Adipocyte (in vitro differentiated cells): ENCODE measurements around the gene TGFB1I1.

ENCODE experiments used
- DNase-seq: peaks from one replicate; pipeline ENCODE4 v3.0.0-alpha.2; 2015; ENCODE audit warnings: low read depth
- H3K27me3 ChIP-seq: replicated peaks from 2 replicates; pipeline ENCODE4 v1.7.0; 2013; ENCODE audit warnings: mild to moderate bottlenecking, low read length, moderate library complexity; ENCODE audit not compliant: control insufficient read depth, insufficient read depth
- H3K36me3 ChIP-seq: 2 replicates; pipeline ENCODE4 v1.7.0; 2013; ENCODE audit warnings: low read length, mild to moderate bottlenecking, moderate library complexity; ENCODE audit not compliant: control insufficient read depth, insufficient read depth, severe bottlenecking
- H3K4me1 ChIP-seq: 2 replicates; pipeline ENCODE4 v1.7.0; 2013; ENCODE audit warnings: mild to moderate bottlenecking, low read length, moderate library complexity; ENCODE audit not compliant: control insufficient read depth, insufficient read depth
- H3K4me3 ChIP-seq: 2 replicates; pipeline ENCODE4 v1.7.0; 2013; ENCODE audit warnings: mild to moderate bottlenecking, low read length, moderate library complexity
- H3K9ac ChIP-seq: 2 replicates; pipeline ENCODE4 v1.7.0; 2013; ENCODE audit warnings: mild to moderate bottlenecking, low read length, moderate library complexity
- H3K9me3 ChIP-seq: 2 replicates; pipeline ENCODE4 v1.7.0; 2013; ENCODE audit warnings: mild to moderate bottlenecking, low read length, moderate library complexity; ENCODE audit not compliant: control insufficient read depth

The TGFB1I1 gene

DNA sequence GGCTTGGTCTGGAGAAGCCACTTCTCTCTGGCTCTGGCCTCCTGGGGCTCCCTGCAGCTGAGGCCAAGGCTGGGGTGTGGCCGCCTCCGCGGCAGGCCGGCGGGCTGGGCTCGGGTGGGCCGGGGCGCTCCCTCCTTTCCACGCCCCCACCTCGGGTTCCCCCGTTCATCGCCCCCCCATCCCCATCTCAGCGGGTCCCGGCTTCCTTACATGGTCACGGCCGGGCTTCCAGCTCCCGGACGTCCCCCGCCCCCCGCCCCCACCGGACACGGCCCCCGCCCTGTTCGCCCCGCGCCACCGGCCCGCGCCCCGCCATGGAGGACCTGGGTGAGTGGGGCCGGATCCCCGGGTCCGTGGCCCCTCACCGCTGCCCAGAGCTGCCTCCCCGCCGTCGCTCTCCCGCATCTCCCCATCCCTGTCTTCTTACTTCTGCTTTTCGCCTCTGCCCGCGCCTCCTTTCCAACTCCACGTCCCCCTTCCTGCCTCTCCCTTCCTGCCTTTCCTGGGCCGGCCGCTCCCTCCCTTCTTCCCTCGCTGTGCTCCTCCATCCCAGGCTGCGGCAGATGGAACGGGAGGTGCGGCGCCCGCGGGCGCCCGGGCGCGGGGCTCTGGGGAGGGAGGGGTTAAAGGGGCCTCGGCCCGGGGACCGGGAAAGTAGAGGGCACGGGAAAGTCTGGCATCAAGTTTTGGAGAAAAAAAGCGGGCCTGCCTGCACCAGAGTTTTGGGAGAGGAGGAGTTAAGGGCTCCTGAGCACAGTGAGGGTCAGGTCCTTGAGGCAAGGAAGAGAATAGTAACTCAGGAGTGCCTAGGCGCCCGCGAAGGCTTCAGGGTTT is at the start of gene TGFB1I1:
Gene TGFB1I1, plus strand, starts transcription at position 278 of the 834 bp plus-strand sequence. Its CDS starts 37 bp downstream, at position 315.
- Histone ChIP-seq H3K9me3 (no peaks in the 10 kb centered on the region), H3K4me1 (peaks cover 27% of the 10 kb centered on the region), H3K9ac (peak within 1 kb of the TSS; percentile 94), H3K27me3 (no peaks in the 10 kb centered on the region), H3K36me3 (peaks cover 14% of the 10 kb centered on the region), H3K4me3 (peak within 1 kb of the TSS; percentile 87)
- peak; percentile 90 for DNase-seq

DNA sequence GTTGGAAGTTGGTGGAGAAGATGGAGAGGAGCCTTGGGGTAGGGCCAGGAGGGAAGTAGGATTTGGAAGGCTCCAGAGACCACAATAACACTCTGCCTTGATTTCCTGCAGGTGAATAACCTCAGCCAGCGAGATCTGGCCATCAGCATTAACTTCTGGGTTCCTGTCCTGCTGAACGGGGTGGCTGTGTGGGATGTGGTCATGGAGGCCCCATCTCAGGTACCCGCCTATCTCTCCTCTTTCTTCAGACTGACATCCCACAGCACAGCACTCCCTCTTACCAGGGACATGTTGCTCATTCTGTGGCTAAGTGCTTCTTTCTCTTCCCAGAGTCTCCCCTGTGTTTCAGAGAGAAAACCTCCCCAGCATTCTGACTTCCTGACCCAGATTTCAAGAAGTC is 48.7 kb upstream of the TGFB1I1 start:
- Histone ChIP-seq H3K4me1 (peaks cover 4% of the 10 kb centered on the region), H3K36me3 (no peaks in the 10 kb centered on the region), H3K4me3 (no peak overlapping the region), H3K9me3 (peaks cover 39% of the 10 kb centered on the region), H3K9ac (no peak overlapping the region), H3K27me3 (peaks cover 25% of the 10 kb centered on the region)
- DNase-seq = no peak

- Histone ChIP-seq H3K4me3 (no peak overlapping the region), H3K36me3 (no peaks in the 10 kb centered on the region), H3K4me1 (peaks cover 4% of the 10 kb centered on the region), H3K9me3 (peaks cover 39% of the 10 kb centered on the region), H3K9ac (no peak overlapping the region), H3K27me3 (peaks cover 25% of the 10 kb centered on the region)
- no peak for DNase-seq
Observed at GRCh38 chr16:31423801-31424200, 48.2 kb upstream of the TGFB1I1 start.

GRCh38 chr16:31427441-31428278 is 44.3 kb upstream of the TGFB1I1 start:
- H3K4me1 ChIP-seq = peaks cover 4% of the 10 kb centered on the region
- peak overlapping the region; percentile 66 for H3K4me3 ChIP-seq
- no peaks in the 10 kb centered on the region for H3K36me3 ChIP-seq
- H3K9me3 ChIP-seq = peaks cover 15% of the 10 kb centered on the region
- peaks cover 20% of the 10 kb centered on the region for H3K27me3 ChIP-seq
- no peak for DNase-seq
- H3K9ac ChIP-seq = no peak overlapping the region

DNA sequence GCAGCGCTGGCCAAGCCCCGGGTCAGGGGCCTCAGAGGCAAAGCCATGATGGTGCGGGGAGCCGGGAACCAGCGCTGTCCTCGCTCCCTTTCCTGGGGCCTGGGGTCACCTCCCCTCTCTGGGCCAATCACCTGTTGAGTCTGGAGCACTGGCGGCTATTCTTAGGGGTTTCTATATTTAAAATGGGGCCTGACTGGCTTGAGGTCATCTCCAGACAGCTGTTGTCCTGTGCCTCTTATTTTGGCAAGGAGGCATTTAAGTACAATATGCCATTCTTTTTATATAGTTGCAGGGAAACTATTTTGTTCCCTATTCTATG is 43.7 kb upstream of the TGFB1I1 start, which contains the start of gene COX6A2:
Gene COX6A2, minus strand, starts transcription at position 82 of the 319 bp plus-strand sequence. Its CDS starts 35 bp downstream, at position 47.
- peak within 1 kb of the TSS; percentile 66 for H3K4me3 ChIP-seq
- H3K9ac ChIP-seq = no peak within 1 kb of the TSS
- peaks cover 10% of the 10 kb centered on the region for H3K9me3 ChIP-seq
- peaks cover 4% of the 10 kb centered on the region for H3K4me1 ChIP-seq
- peaks cover 17% of the 10 kb centered on the region for H3K27me3 ChIP-seq
- no peaks in the 10 kb centered on the region for H3K36me3 ChIP-seq
- no peak for DNase-seq

- Histone ChIP-seq H3K27me3 (peaks cover 12% of the 10 kb centered on the region), H3K9ac (no peak overlapping the region), H3K4me1 (peaks cover 4% of the 10 kb centered on the region), H3K9me3 (peaks cover 5% of the 10 kb centered on the region), H3K36me3 (no peaks in the 10 kb centered on the region), H3K4me3 (no peak overlapping the region)
- no peak for DNase-seq
Observed at GRCh38 chr16:31428638-31429247, 43.2 kb upstream of the TGFB1I1 start.

DNA sequence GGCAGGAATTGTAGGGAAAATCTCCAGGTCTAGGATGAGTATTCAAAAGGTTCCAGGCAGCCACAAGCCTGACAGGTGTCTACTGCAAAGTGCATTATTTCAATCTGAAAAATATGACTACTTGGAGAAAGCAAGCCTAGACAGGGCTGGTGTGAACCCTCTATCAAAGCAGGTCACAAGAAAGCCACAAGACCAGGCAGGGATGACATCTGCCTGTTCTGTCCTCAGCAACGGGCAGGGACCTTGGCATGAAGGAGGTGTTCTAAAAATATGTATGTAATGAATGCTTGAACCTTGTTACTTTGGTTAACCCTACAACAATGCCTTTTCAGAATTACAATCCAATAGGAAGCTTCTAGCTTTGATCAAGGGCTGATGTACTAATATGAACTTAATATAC is 42.6 kb upstream of the TGFB1I1 start:
- H3K4me3 ChIP-seq = no peak overlapping the region
- no peak for DNase-seq
- peaks cover 4% of the 10 kb centered on the region for H3K9me3 ChIP-seq

GRCh38 chr16:31429796-31430195 is 42.2 kb upstream of the TGFB1I1 start:
- H3K4me1 ChIP-seq = peaks cover 4% of the 10 kb centered on the region
- peaks cover 4% of the 10 kb centered on the region for H3K9me3 ChIP-seq
- H3K27me3 ChIP-seq = peaks cover under 1% of the 10 kb centered on the region
- H3K4me3 ChIP-seq = no peak overlapping the region
- DNase-seq = no peak
- H3K9ac ChIP-seq = no peak overlapping the region
- H3K36me3 ChIP-seq = no peaks in the 10 kb centered on the region

More for the DNA sequence above, 42.6 kb upstream of the TGFB1I1 start:
- peaks cover 6% of the 10 kb centered on the region for H3K27me3 ChIP-seq
- peaks cover 4% of the 10 kb centered on the region for H3K4me1 ChIP-seq
- no peak overlapping the region for H3K9ac ChIP-seq
- H3K36me3 ChIP-seq = no peaks in the 10 kb centered on the region

DNA sequence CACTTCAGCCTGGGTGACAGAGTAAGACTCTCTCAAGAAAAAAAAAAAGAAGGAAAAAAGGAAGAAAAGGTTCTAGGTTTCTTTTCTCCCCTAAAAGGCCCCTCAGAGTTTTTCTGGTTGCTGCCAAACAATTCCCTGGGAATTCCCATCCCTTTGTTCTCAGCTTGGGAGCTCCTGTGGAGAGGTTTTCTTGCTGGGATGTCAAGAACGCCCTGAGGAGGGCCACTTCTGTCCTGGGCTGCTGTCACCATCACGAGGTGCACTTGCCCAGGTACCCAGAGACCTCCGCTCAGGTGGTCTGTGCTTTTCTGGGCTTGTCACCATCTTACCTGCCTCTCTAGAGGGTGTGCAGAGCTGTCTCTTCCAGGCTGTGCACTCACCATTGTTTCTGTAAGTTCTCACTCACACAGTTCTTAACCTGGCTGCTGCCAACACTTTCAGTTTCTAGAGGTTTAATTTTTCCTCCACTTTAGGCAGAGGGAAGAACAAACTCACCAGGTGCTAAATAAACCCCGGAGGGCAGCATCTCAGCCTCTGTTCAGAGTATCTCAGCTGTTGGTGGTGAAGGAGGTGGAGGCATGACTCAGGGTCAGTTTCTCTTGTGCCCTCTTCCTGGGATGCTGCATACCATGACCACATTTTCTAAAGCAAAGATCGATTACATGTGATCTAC is 41.4 kb upstream of the TGFB1I1 start:
- DNase-seq = no peak
- Histone ChIP-seq H3K4me3 (no peak overlapping the region), H3K36me3 (no peaks in the 10 kb centered on the region), H3K27me3 (no peaks in the 10 kb centered on the region), H3K9me3 (peaks cover 4% of the 10 kb centered on the region), H3K4me1 (peaks cover 4% of the 10 kb centered on the region), H3K9ac (no peak overlapping the region)

DNA sequence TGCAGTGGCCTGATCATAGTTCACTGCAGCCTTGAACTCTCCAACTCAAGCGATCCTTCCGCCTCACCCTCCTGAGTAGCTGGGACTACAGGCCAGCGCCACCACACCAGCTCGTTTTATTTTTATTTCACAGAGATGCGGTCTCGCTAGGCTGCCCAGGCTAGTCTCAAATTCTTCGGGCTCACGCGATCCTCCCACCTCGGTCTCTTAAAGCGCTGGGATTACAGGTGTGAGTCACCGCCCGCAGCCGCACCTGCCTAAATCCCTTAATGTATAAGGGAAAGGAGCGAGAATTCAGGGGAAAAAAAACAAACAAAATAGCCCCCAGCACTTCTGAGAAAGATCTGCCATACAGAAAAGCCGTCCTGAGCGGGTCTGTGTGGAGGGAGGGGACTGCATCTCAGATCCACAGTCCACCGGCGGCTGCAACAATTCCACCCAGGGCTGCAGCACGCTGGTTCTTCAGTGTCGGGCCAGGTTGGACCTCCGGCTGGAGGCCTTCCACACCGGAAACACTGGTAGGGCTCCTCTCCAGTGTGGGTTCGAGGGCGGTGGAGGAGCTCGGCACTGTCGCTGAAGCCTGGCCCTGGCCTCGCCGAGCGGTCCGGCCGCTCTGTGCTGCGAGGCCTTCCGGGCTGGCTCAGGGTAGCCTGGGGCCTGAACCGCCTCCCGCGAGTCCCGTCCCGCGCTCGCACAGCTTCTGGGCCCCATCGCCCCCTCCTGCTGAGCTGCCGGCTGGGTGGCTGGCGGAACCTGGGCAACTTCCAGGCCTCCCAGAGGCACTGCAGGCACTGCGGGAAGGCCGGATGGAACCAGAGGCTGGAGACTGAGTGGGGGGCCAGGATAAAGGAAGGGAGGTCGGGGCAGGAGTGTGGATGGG is 36.4 kb upstream of the TGFB1I1 start:
- H3K4me1 ChIP-seq = peaks cover 2% of the 10 kb centered on the region
- no peak for DNase-seq
- H3K9ac ChIP-seq = no peak overlapping the region
- no peaks in the 10 kb centered on the region for H3K36me3 ChIP-seq
- H3K9me3 ChIP-seq = no peaks in the 10 kb centered on the region
- H3K4me3 ChIP-seq = no peak overlapping the region
- no peaks in the 10 kb centered on the region for H3K27me3 ChIP-seq
